OCI-LY3 (cell line): Measurements from ENCODE around the gene DYRK2.

Experiments
- CTCF ChIP-seq: fragments of 200-600, 300-600 bp; sonication (generic); IDR thresholded peaks from 2 replicates; pipeline ENCODE4 v1.5.1; 2014; ENCODE audit warnings: antibody characterized with exemption, low read length, low read depth
- EZH2phosphoT487 ChIP-seq: fragments of 200-600 bp; shearing (Covaris generic); IDR thresholded peaks from 2 replicates; pipeline ENCODE4 v1.6.1; 2018; ENCODE audit warnings: antibody characterized with exemption, mixed run types, low read depth

- TF ChIP-seq CTCF (no peak), EZH2phosphoT487 (no peak)
Measured at GRCh38 chr12:67690656-67691055, 42.1 kb downstream of the DYRK2 start.
